ENCODE data around the gene LRRC43.

- TF ChIP-seq GATA2 (IDR thresholded peaks at IDR 0.05; ENCODE audit: low read depth, low read length), result no peak
- no peak for TF ChIP-seq GATA3 (IDR thresholded peaks at IDR 0.05; ENCODE audit: low read depth, low read length)
Observed at GRCh38 chr12:122208073-122208820, 25.3 kb downstream of the LRRC43 start.

Measured in SH-SY5Y (cell line).